ENCODE data around the gene RGL1.

RGL1 gene

GRCh38 chr1:183920651-183921050 is 115.7 kb downstream of the RGL1 start:
- no peak for DNase-seq

- DNase-seq = no peak
Observed at GRCh38 chr1:183922197-183922596, 117.3 kb downstream of the RGL1 start.

GRCh38 chr1:183925947-183926346 is 121.0 kb downstream of the RGL1 start:
- no peak for DNase-seq

- DNase-seq = no peak
Observed at GRCh38 chr1:183926983-183927382, 122.1 kb downstream of the RGL1 start.

- DNase-seq = no peak
Observed at GRCh38 chr1:183931646-183932271, 126.8 kb downstream of the RGL1 start.

GRCh38 chr1:183932412-183932811 is 127.5 kb downstream of the RGL1 start:
- DNase-seq = no peak

- DNase-seq = no peak
Observed at GRCh38 chr1:183933528-183934179, 128.7 kb downstream of the RGL1 start.

GRCh38 chr1:183934314-183934713 is 129.4 kb downstream of the RGL1 start:
- DNase-seq = no peak

GRCh38 chr1:183936009-183936408 is 131.1 kb downstream of the RGL1 start:
- no peak for DNase-seq

- no peak for DNase-seq
Observed at GRCh38 chr1:183936791-183937190, 131.9 kb downstream of the RGL1 start.

- no peak for DNase-seq
Observed at GRCh38 chr1:183937611-183938010, 132.7 kb downstream of the RGL1 start.

GRCh38 chr1:183941001-183941400 is 136.1 kb downstream of the RGL1 start:
- no peak for DNase-seq

GRCh38 chr1:183942933-183943693 is 138.2 kb downstream of the RGL1 start:
- no peak for DNase-seq

- DNase-seq = no peak
Observed at GRCh38 chr1:183945428-183946319, 140.8 kb downstream of the RGL1 start.

GRCh38 chr1:183946320-183946613 is 141.3 kb downstream of the RGL1 start:
- DNase-seq = no peak

GRCh38 chr1:183947988-183948387 is 143.1 kb downstream of the RGL1 start:
- no peak for DNase-seq

- DNase-seq = no peak
Observed at GRCh38 chr1:183952101-183952500, 147.2 kb downstream of the RGL1 start.

GRCh38 chr1:183953031-183953430 is 148.1 kb downstream of the RGL1 start:
- no peak for DNase-seq

- no peak for DNase-seq
Observed at GRCh38 chr1:183954496-183954895, 149.6 kb downstream of the RGL1 start.

GRCh38 chr1:183956559-183957188 is 151.8 kb downstream of the RGL1 start:
- no peak for DNase-seq

GRCh38 chr1:183957216-183957830 is 152.4 kb downstream of the RGL1 start:
- no peak for DNase-seq

GRCh38 chr1:183958958-183959357 is 154.0 kb downstream of the RGL1 start:
- DNase-seq = no peak
